NT2/D1 (cell line): ENCODE data around the gene C9orf57.
A peak's percentile ranks its signal among the peaks of the same experiment; 100 is the strongest.

Source experiments
- DNase-seq: peaks from one replicate; pipeline ENCODE4 v3.0.0-alpha.2; 2011; ENCODE audit warnings: low read depth, low spot score
- H3K27me3 ChIP-seq: 2 replicates; pipeline ENCODE4 v1.6.0; 2011; ENCODE audit warnings: mild to moderate bottlenecking; ENCODE audit not compliant: insufficient read length, insufficient read depth
- H3K36me3 ChIP-seq: 2 replicates; pipeline ENCODE4 v1.6.1; 2011; ENCODE audit warnings: mild to moderate bottlenecking, low read length, mixed read lengths; ENCODE audit not compliant: insufficient read depth, insufficient read length
- H3K4me1 ChIP-seq: 2 replicates; pipeline ENCODE4 v1.5.1; 2011; ENCODE audit not compliant: insufficient read depth, insufficient read length
- H3K4me3 ChIP-seq: 2 replicates; pipeline ENCODE4 v1.5.1; 2011; ENCODE audit warnings: low read depth; ENCODE audit not compliant: insufficient read length
- H3K9ac ChIP-seq: 2 replicates; pipeline ENCODE4 v1.6.0; 2011; ENCODE audit warnings: low read depth; ENCODE audit not compliant: insufficient read length
- H3K9me3 ChIP-seq: 2 replicates; pipeline ENCODE4 v1.5.1; 2011; ENCODE audit warnings: mild to moderate bottlenecking, low read length; ENCODE audit not compliant: insufficient read depth
- SUZ12 ChIP-seq: IDR thresholded peaks from 2 replicates; pipeline ENCODE4 v1.6.1; 2011; ENCODE audit not compliant: insufficient read length, insufficient read depth; ENCODE audit errors: extremely low read depth
- YY1 ChIP-seq: IDR thresholded peaks from 2 replicates; pipeline ENCODE4 v1.6.1; 2011; ENCODE audit not compliant: insufficient read length, insufficient read depth
- ZNF274 ChIP-seq: IDR thresholded peaks from 2 replicates; pipeline ENCODE4 v1.6.1; 2011; ENCODE audit warnings: mild to moderate bottlenecking, low read depth, low read length

Gene C9orf57

GRCh38 chr9:72039532-72039931 is 20.9 kb downstream of the C9orf57 start:
- H3K4me3 ChIP-seq, result no peak overlapping the region
- no peak for DNase-seq
- H3K9ac ChIP-seq, result no peak overlapping the region
- H3K9me3 ChIP-seq, result no peaks in the 10 kb centered on the region
- no peaks in the 10 kb centered on the region for H3K27me3 ChIP-seq
- H3K36me3 ChIP-seq, result no peaks in the 10 kb centered on the region
- no peak for TF ChIP-seq ZNF274
- TF ChIP-seq YY1, result no peak
- H3K4me1 ChIP-seq, result no peaks in the 10 kb centered on the region

DNA sequence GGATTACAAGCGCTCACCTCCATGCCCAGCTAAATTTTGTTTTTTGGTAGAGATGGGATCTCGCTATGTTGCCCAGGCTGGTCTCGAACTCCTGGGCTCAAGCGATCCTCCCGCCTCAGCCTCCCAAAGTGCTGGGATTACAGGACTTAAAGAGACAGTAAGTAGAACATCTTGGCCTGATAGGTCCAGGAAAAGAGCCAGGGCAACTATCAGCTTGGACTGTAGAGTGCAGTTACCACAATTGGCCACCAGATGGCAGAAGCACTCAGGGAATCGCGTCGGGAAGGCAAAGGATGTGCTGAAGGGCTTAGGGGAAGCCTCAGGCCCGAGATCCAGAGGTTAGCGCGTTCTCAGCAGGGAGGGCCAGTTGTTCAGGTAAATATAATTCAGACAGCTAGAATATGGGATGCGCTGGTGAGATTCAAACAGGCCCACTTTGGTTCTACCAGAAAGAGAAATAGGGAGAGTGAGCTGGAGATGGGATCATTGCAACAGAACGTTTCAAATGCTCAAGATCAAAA is 21.5 kb downstream of the C9orf57 start:
- Histone ChIP-seq H3K4me1 (no peaks in the 10 kb centered on the region), H3K36me3 (no peaks in the 10 kb centered on the region), H3K9ac (no peak overlapping the region), H3K4me3 (no peak overlapping the region), H3K9me3 (no peaks in the 10 kb centered on the region), H3K27me3 (no peaks in the 10 kb centered on the region)
- TF ChIP-seq SUZ12 (no peak), ZNF274 (no peak), YY1 (no peak)
- peak; percentile 85 for DNase-seq

- H3K9ac ChIP-seq, result no peak overlapping the region
- no peak for TF ChIP-seq YY1
- no peak for TF ChIP-seq ZNF274
- no peak for TF ChIP-seq SUZ12
- H3K36me3 ChIP-seq, result no peaks in the 10 kb centered on the region
- no peaks in the 10 kb centered on the region for H3K27me3 ChIP-seq
- H3K4me3 ChIP-seq, result no peak overlapping the region
- no peaks in the 10 kb centered on the region for H3K9me3 ChIP-seq
- H3K4me1 ChIP-seq, result no peaks in the 10 kb centered on the region
- no peak for DNase-seq
These were observed 22.0 kb downstream of the C9orf57 start for GRCh38 chr9:72038408-72038807.

GRCh38 chr9:72037571-72037970 is 22.8 kb downstream of the C9orf57 start:
- Histone ChIP-seq H3K9me3 (no peaks in the 10 kb centered on the region), H3K4me3 (no peak overlapping the region), H3K36me3 (no peaks in the 10 kb centered on the region), H3K4me1 (no peaks in the 10 kb centered on the region), H3K27me3 (no peaks in the 10 kb centered on the region), H3K9ac (no peak overlapping the region)
- no peak for DNase-seq
- TF ChIP-seq SUZ12 (no peak), ZNF274 (no peak), YY1 (no peak)

- no peaks in the 10 kb centered on the region for H3K36me3 ChIP-seq
- DNase-seq, result no peak
- no peaks in the 10 kb centered on the region for H3K27me3 ChIP-seq
- no peaks in the 10 kb centered on the region for H3K4me1 ChIP-seq
- no peaks in the 10 kb centered on the region for H3K9me3 ChIP-seq
- H3K9ac ChIP-seq, result no peak overlapping the region
- H3K4me3 ChIP-seq, result no peak overlapping the region
- TF ChIP-seq SUZ12 (no peak), ZNF274 (no peak)
These were observed 29.6 kb downstream of the C9orf57 start for GRCh38 chr9:72030767-72031166.

GRCh38 chr9:72029986-72030385 is 30.4 kb downstream of the C9orf57 start:
- DNase-seq, result no peak
- H3K4me3 ChIP-seq, result no peak overlapping the region
- H3K4me1 ChIP-seq, result no peaks in the 10 kb centered on the region
- H3K9me3 ChIP-seq, result no peaks in the 10 kb centered on the region
- no peaks in the 10 kb centered on the region for H3K36me3 ChIP-seq
- no peak overlapping the region for H3K9ac ChIP-seq
- no peaks in the 10 kb centered on the region for H3K27me3 ChIP-seq
- TF ChIP-seq ZNF274 (no peak), SUZ12 (no peak), YY1 (no peak)

- H3K4me3 ChIP-seq, result no peak overlapping the region
These were observed 34.5 kb downstream of the C9orf57 start for GRCh38 chr9:72025906-72026305.

DNA sequence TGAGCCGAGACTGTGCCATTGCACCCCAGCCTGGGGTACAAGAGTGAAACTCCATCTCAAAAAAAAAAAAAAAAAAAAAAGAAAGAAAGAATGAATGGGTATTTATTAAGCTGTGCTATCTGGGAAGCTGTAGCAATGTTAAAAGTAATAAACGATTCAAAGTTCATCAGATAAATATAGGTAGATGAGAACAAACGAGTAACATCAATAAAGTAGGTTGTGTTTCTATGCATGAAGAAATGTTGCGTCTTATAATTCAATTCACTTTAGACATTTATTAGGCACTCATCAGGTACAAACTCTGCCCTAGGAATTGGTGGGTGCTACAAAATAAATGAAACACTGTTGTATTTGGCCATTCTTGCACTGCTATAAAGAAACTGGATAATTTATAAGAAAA is 36.8 kb downstream of the C9orf57 start:
- Histone ChIP-seq H3K4me3 (no peak overlapping the region), H3K9me3 (no peaks in the 10 kb centered on the region), H3K9ac (no peak overlapping the region), H3K27me3 (no peaks in the 10 kb centered on the region), H3K36me3 (no peaks in the 10 kb centered on the region), H3K4me1 (no peaks in the 10 kb centered on the region)
- DNase-seq, result no peak
- TF ChIP-seq YY1, result no peak
- no peak for TF ChIP-seq SUZ12
- TF ChIP-seq ZNF274, result no peak

More at GRCh38 chr9:72025906-72026305, 34.5 kb downstream of the C9orf57 start:
- DNase-seq, result no peak
- H3K36me3 ChIP-seq, result no peaks in the 10 kb centered on the region
- TF ChIP-seq ZNF274, result no peak
- no peak for TF ChIP-seq SUZ12
- TF ChIP-seq YY1, result no peak
- H3K27me3 ChIP-seq, result no peaks in the 10 kb centered on the region
- H3K9me3 ChIP-seq, result no peaks in the 10 kb centered on the region
- no peak overlapping the region for H3K9ac ChIP-seq
- H3K4me1 ChIP-seq, result no peaks in the 10 kb centered on the region
